Neural crest cell (in vitro differentiated cells): Measurements from ENCODE around the gene NOVA2. TPM values are rescaled to one million over a fixed set of nuclear protein-coding genes. Genes with fewer than 3 reads are reported as not detected.
A peak's percentile ranks its signal among the peaks of the same experiment; 100 is the strongest.

Experiments used
- DNase-seq: peaks from one replicate; pipeline ENCODE4 v3.0.0; 2021; ENCODE audit warnings: low read depth, mixed read lengths, low spot score
- H3K27ac Mint-ChIP-seq: one replicate; pipeline ENCODE4 v1.8.0; 2021; ENCODE audit warnings: mild to moderate bottlenecking, mixed read lengths; ENCODE audit not compliant: unreplicated experiment
- H3K27me3 Mint-ChIP-seq: 2 replicates; pipeline ENCODE4 v1.8.0; 2021; ENCODE audit warnings: low read depth, mild to moderate bottlenecking, mixed read lengths
- H3K36me3 Mint-ChIP-seq: 2 replicates; pipeline ENCODE4 v1.8.0; 2021; ENCODE audit warnings: low read depth, mild to moderate bottlenecking, mixed read lengths
- H3K4me1 Mint-ChIP-seq: 2 replicates; pipeline ENCODE4 v1.8.0; 2021; ENCODE audit warnings: mixed read lengths
- H3K4me3 Mint-ChIP-seq: one replicate; pipeline ENCODE4 v1.8.0; 2021; ENCODE audit warnings: mild to moderate bottlenecking, mixed read lengths
- H3K9me3 Mint-ChIP-seq: 2 replicates; pipeline ENCODE4 v1.8.0; 2021; ENCODE audit warnings: mixed read lengths
- total RNA-seq: library from RNA; stranded (reverse); gene quantifications from 2 replicates; pipeline ENCODE4 v1.2.1, GENCODE V29; 2021
- TF ChIP-seq, protein P1 (sequence below): fragments of 200-600 bp; sonication (generic); conservative IDR thresholded peaks from 2 replicates; pipeline ENCODE4 v1.5.0; 2021; ENCODE audit warnings: antibody characterized with exemption, mild to moderate bottlenecking

Gene NOVA2
- total RNA-seq, 1 donor from 2014 or later: 25.5 TPM

DNA sequence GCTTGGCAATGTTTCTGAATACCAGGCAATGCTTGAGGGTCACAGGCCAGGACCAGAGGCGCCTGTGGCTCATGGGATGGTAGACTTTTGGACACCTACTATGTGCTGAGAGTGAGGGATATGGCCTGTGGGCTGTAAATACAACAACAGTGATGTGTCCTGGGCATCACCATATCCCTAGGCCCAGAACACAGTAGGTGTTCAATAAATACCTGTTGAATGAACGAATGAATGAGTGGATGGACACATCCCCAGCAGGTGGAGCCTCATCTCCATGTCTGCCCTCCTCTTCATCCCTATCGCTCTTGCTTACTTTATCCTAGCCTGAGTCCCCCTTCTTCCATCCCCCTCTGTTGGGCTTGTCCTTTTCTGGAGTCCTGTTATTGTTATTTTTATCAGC, 42.6 kb downstream of the NOVA2 start:
- H3K36me3 Mint-ChIP-seq: no peaks in the 10 kb centered on the region
- no peak for DNase-seq
- no peaks in the 10 kb centered on the region for H3K9me3 Mint-ChIP-seq
- peaks cover 14% of the 10 kb centered on the region for H3K4me1 Mint-ChIP-seq
- peaks cover 57% of the 10 kb centered on the region for H3K27me3 Mint-ChIP-seq
- no peak overlapping the region for H3K27ac Mint-ChIP-seq
- no peak overlapping the region for H3K4me3 Mint-ChIP-seq
- TF ChIP-seq, protein P1, sequence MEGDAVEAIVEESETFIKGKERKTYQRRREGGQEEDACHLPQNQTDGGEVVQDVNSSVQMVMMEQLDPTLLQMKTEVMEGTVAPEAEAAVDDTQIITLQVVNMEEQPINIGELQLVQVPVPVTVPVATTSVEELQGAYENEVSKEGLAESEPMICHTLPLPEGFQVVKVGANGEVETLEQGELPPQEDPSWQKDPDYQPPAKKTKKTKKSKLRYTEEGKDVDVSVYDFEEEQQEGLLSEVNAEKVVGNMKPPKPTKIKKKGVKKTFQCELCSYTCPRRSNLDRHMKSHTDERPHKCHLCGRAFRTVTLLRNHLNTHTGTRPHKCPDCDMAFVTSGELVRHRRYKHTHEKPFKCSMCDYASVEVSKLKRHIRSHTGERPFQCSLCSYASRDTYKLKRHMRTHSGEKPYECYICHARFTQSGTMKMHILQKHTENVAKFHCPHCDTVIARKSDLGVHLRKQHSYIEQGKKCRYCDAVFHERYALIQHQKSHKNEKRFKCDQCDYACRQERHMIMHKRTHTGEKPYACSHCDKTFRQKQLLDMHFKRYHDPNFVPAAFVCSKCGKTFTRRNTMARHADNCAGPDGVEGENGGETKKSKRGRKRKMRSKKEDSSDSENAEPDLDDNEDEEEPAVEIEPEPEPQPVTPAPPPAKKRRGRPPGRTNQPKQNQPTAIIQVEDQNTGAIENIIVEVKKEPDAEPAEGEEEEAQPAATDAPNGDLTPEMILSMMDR: no peak

DNA sequence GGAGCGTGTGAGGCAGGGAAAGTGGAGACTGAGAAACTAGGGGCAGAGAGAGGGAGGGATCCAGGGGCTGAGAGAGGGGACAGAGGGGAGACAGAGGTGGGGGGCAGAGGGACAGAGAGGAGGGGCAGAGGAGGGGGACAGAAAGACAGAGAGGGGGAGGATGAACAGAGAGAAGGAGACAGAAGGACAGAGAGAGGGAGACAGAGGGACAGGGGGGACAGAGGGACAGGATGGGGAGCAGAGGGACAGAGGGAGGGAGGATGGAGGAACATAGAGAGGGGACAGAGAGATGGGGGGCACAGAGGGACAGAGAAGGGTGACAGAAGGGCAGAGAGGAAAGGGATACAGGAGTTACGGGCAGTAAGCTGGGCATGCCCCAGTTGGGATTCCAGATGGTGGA, 44.4 kb downstream of the NOVA2 start:
- Mint-ChIP-seq H3K4me3 (no peak overlapping the region), H3K27me3 (peaks cover 44% of the 10 kb centered on the region), H3K36me3 (no peaks in the 10 kb centered on the region), H3K9me3 (no peaks in the 10 kb centered on the region), H3K4me1 (peaks cover 14% of the 10 kb centered on the region), H3K27ac (no peak overlapping the region)
- TF ChIP-seq, protein P1: no peak
- DNase-seq: no peak

DNA sequence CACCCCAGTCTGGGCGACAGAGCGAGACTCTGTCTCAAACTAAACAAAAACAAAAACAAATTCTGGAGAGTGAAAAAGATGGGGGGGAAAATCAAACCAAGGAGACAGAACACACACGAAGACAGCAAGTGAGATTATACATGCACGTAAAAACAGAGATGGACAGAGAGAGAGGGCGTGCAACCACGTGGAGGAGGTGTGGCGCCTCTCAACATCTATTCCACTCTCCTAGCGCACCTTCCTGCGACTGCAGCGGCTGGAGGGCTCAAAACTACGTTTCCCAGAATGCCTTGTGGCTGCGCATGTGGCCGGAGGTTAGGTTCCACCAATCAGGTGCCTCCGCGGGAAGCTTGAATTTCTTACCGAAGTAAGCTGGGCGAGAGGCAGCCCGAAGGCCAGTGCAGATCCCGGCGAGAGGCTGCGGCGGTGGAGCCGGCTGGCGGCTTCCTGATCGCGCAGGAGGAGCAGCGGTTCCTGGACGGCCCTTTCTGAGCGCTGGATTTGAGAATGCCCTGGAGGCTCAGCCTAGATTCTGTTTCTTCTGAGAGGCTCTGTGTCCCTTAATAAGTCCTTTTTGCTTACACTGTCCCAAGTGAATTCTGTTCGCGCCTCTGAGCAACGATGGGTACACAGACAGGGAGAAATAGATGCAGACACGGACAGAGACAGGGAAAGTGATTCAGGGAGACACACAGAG, 46.0 kb downstream of the NOVA2 start:
- peak; percentile 87 for DNase-seq
- Mint-ChIP-seq H3K36me3 (no peaks in the 10 kb centered on the region), H3K4me1 (peaks cover 14% of the 10 kb centered on the region), H3K4me3 (peak overlapping the region; percentile 9), H3K9me3 (no peaks in the 10 kb centered on the region), H3K27me3 (peaks cover 34% of the 10 kb centered on the region), H3K27ac (peak overlapping the region; percentile 2)
- TF ChIP-seq, protein P1: peak; percentile 27

DNA sequence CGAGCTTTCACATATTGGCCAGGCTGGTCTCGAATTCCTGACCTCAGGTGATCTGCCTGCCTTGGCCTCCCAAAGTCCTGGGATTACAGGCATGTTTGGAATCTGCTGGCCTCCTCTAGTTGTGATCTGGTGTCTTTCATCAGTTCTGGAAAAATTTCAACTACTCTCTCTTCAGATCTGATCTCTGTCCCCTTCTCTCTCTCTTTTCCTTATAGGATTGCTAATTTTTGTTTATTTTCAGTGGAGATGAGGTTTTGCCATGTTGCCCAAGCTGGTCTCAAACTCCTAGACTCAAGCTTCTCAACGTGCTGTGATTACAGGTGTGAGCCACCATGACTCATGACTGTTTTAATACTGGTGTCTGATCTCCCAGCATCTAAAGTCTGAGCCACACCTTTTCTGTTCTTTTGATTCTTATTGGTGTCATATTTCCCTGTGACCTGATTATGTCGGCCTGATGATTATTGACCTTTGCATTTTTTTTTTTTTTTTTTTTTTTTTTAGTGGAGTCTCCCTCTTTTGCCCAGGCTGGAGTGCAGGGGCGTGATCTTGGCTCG, 48.7 kb downstream of the NOVA2 start:
- no peak overlapping the region for H3K27ac Mint-ChIP-seq
- H3K4me1 Mint-ChIP-seq: peaks cover 26% of the 10 kb centered on the region
- DNase-seq: no peak
- no peaks in the 10 kb centered on the region for H3K9me3 Mint-ChIP-seq
- TF ChIP-seq, protein P1: no peak
- H3K27me3 Mint-ChIP-seq: peaks cover 16% of the 10 kb centered on the region
- H3K4me3 Mint-ChIP-seq: no peak overlapping the region
- no peaks in the 10 kb centered on the region for H3K36me3 Mint-ChIP-seq

DNA sequence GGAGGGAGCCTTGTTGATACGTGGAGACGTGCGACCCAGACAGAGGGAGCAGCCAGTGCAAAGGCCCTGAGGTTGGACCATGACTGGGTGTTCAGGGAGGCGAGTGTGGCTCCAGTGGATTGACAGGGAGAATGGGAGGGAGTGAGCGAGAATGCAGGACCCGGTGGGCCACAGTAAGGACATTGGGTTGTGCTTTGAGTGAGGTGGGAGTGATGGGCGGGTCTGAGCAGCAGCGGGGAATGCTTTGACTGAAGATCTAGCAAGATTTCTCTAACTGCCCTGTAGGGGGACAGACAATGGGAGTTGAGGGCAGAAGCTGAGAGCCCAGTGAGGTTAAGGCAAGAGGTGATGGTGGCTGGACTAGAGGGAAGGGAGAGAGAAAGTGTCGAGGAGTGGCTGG, 51.4 kb downstream of the NOVA2 start:
- no peak for DNase-seq
- no peaks in the 10 kb centered on the region for H3K9me3 Mint-ChIP-seq

More for the DNA sequence above, 51.4 kb downstream of the NOVA2 start:
- Mint-ChIP-seq H3K4me1 (peaks cover 28% of the 10 kb centered on the region), H3K27ac (no peak overlapping the region), H3K27me3 (peaks cover 8% of the 10 kb centered on the region), H3K36me3 (no peaks in the 10 kb centered on the region), H3K4me3 (no peak overlapping the region)
- TF ChIP-seq, protein P1: peak; percentile 47
